Loucy (cell line): ENCODE measurements around the gene CTSH.

ENCODE experiments used
- EZH2phosphoT487 ChIP-seq: fragments of 200-600 bp; IDR thresholded peaks from 2 replicates; pipeline ENCODE4 v1.6.1; 2018; ENCODE audit warnings: antibody characterized with exemption, mild to moderate bottlenecking, moderate library complexity, borderline replicate concordance
- TF ChIP-seq, protein P1 (sequence below): fragments of 200-600 bp; sonication (generic); conservative IDR thresholded peaks from 2 replicates; pipeline ENCODE4 v1.5.1; 2014; ENCODE audit warnings: mild to moderate bottlenecking, antibody characterized with exemption, low read length

DNA sequence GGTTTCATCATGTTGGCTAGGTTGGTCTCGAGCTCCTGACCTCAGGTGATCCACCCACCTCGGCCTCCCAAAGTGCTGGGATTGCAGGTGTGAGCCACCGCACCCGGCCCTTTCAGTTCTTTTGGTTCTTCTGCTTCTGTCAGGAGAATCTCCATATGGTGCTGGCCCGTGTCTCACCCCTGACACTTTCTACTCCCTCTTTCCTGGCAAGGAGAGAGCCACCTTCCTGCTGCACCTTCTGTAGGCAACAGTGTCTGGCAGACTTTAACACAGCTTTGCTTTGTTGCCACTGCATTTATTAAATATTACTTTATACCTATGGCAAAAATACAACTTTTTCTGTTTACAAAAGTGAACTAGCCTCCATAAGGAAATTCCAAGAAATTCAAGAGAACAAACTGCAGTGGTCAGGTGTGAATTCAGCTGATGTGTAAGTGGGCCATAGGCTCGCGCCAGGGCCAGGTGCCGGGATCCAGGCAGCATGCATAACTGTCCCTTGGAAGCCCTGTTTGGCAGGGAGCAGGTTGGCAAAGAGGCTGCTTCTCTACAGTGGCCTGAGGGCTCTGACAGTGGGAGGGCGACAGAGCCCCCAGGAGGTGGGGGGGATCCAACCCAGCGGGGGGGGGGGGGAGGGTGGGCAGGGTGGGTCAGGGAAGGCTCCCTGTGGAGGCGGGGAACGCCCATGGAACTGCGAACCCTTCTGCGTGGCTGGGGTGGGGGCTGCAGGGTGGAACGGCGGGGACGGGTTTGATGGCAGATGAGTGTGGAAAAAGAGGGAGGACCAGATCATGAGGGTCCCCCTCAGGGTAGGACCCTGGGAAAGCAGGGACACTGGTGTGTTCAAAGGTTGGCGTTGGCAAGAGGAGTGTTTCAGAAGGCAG, 21.1 kb downstream of the CTSH start:
- TF ChIP-seq, protein P1, sequence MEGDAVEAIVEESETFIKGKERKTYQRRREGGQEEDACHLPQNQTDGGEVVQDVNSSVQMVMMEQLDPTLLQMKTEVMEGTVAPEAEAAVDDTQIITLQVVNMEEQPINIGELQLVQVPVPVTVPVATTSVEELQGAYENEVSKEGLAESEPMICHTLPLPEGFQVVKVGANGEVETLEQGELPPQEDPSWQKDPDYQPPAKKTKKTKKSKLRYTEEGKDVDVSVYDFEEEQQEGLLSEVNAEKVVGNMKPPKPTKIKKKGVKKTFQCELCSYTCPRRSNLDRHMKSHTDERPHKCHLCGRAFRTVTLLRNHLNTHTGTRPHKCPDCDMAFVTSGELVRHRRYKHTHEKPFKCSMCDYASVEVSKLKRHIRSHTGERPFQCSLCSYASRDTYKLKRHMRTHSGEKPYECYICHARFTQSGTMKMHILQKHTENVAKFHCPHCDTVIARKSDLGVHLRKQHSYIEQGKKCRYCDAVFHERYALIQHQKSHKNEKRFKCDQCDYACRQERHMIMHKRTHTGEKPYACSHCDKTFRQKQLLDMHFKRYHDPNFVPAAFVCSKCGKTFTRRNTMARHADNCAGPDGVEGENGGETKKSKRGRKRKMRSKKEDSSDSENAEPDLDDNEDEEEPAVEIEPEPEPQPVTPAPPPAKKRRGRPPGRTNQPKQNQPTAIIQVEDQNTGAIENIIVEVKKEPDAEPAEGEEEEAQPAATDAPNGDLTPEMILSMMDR = no peak
- no peak for TF ChIP-seq EZH2phosphoT487
